ENCODE results near the gene PDE9A.
"Not testable (repeated sequence)": the region's sequence is repeated elsewhere in the genome, so short reads cannot be mapped to it uniquely, and the experiment has no call there.

PDE9A gene

DNA sequence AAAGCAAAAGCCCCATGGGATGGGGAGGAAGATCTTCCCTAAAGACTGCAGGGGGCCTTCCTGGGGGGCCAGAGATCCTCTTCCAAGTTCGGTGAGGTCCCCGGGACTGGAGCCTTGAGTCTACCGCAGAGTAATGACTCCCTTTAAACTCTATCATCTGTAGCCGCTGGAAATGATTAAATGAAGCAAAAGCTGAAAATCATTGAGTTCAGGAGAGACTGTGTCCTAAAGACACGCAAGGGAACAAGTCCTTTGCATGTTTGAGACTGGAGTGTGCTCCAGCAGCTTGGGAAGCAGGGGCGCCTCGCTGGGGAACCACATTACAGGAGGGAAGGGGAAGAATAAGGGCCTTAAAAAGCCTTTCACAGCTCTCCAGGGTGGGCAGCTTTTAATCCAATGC, 155.8 kb downstream of the PDE9A start:
- no peak for DNase-seq

DNA sequence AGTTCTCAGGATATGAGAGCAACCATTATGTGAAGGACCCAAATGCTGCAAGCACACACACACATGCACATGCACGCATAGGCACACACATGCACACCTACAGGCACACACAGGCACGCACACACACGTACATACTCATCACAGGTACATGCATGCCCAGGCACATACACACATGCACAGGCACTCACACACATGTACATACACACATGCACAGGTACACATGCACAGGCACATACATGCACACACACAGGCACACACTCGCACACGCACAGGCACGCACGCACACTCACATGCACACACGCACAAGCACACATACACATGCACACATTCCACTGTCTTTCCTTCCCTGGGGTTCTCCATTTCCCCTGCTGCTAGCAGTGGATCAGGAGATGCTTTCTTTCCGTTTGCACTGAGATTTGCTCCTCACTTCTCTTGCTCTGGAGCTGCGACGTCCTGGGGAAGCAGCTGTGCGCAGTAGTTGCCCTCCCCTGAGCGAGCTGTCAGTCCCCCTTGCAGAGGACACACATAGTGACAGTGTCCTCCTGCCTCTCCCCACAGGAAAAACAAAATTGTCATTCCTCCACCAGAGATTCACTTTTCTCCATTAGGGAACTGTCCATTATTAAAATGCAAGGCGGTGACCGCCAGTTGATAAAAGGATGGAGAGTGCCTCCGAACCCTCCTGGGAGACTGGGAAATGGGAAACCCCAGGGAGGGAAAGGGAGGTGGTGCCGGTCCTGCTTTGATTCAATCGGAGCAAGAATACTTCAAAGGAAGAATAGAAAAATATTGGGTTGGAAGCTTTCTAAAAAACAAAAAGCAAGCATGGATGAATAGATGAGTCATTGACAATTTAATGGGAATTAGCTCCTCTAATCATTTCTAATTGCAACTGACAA, 156.4 kb downstream of the PDE9A start:
- peak; percentile 61 for DNase-seq

DNA sequence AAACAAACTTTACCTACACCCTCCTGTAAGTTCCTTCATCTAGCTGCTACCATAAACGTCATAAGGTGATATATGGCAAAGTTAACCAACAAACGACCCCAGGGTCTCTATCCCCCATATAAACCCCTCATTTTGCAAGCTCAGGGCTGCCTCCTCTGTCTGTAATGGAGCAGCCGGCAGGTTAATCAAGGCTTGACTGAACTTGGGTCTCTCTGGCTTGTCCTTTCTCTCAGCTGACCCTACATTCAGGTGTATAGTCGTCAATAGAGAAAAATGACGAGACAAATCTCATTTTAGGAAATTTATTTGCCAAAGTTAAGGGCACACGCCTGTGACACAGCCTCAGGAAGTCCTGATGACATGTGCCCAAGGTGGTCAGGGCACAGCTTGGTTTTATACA, 158.5 kb downstream of the PDE9A start:
- DNase-seq, result no peak

DNA sequence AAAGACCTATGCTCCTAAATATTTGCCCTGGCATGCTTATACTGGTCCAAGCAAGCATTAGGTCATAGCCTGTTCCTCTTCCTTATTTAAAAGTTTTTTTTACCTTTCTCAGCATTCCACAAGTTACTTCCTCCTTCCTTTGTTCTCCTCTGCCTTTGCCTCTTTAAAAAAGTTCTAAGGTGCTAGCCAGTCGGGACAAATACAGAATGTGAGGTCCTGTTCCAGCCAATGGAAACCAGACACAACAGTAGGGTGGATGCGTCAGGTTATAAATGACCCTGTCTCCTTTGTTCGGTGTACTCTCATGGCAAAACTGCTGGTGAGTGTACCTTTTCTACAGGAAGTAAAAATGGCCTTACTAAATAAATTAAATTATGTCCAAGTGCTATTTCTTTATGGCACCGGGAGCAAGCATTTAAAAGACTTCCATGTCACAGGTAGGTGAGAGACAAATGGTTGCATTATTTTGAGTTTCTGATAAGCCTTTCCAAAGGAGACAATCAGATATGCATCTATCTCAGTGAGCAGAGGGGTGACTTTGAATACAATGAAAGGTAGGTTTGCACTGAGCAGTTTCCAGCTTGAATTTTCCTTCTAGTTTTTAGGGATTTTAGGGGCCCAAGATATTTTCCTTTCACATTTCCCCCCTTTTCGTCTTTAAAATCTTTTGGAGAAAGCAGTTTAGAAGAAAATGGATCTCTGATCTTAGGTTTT, 159.3 kb downstream of the PDE9A start:
- DNase-seq, result not testable (repeated sequence)

DNA sequence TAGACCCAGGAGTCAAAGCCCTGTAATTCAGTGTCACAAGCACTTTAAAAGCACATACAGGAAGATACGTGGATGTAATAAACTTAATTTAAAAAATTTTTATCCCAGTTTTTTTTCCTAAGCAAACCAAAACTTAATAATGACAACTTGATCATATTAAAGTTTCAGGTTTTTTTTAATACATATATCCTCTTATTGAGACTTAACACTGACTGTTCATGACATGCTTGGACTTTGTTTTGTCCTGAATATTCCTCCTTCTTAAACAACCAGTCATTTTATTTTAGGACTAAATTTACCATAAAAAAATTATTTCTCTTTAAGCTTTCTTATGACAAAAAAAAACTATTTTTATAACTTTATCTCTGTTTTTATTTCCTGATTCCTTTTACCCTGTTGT, 161.8 kb downstream of the PDE9A start:
- no peak for DNase-seq

DNA sequence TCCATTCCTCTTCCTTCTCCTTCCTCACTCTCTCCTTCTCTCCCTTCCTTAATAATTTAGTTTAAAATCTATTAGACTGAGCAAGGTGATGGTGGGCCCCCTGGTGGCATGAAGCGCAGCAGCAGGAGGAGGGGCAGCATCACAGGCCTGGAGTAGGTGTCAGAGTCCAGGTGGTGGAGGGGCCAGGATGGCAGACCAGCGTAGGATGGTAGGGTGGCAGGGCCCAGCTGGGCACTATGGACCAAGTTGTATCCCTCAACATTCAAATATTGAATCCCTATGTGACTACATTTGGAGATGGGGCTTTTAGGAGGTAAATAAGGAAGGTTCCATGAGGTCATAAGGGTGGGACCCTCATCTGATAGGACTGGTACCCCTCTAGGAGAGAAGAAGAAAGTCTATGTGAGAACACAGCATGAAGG, 164.9 kb downstream of the PDE9A start:
- peak; percentile 40 for DNase-seq

DNA sequence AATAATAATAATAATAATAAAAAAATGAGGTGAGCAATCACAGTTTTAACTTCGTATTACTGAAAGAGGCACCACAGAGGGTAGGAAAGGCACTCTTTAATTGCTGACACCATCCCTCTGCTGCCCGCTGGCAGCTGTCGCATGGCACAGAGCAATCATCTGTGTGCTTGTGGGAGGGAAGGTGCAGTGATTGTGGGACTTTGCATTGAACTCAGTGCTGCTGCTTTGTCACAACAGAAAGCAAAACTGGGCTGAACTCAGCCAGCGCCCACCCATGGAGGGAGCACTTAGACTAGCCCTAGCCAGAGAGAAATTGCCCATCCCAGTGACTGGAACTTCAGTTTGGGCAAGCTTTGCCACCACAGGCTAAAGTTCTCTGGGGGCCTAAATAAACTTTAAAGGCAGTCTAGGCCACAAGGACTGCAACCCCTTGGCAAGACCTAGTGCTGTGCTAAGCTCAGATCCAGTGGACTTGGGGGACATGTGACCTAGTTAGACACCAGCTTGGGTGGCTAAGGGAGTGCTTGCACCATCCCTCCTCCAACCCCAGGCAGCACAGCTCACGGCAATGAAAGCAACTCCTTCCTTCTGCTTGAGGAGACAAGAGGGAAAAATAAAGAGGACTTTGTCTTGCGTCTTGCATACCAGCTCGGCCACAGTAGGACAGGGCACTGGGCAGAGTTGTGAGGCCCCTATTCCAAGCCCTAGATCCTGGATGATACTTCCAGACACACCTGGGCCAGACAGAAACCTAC, 166.6 kb downstream of the PDE9A start:
- DNase-seq, result no peak

DNA sequence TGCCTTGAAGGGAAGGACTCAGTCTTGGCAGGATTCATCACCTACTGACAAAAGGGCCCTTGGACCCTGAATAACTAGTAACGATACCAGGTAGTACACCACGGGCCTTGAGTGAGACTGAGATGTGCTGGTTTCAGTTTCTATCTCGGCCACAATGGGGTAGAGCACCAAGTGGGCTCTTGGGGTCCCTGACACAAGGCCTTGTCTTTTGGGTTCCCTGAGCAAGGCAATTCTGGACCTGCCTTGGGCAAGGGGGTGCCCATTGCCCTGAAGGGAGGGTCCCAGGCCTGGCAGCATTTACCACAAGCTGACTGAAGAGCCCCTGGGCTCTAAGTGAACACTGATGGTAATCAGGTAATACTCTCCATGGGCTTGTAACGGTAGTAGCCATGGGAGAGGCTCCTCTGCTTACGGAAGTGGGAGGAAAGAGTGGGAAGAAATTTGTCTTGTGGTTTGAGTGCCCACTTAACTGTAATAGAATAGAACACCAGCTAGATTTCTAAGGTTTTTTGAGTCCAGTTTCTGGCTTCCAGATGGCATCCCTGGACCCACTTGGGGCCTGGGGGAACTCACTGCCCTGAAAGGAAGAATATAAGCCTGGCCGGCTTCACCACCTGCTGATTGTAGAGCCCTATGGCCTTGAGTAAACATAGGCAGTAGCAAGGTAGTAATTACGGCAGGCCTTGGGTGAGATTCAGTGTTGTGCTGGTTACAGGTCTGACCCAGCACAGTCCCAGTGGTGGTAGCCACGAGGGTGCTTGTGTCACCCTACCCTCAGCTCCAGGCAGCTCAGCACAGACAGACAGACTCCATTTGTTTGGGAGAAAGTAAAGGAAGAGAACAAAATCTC, 167.4 kb downstream of the PDE9A start:
- no peak for DNase-seq

Measured in retina (tissue), 1 donor.